M059J (cell line): Measurements from ENCODE around the gene CDH4. TPM values are rescaled to one million over a fixed set of nuclear protein-coding genes. Genes with fewer than 3 reads are reported as not detected.

Source experiments
- DNase-seq: peaks from one replicate; pipeline ENCODE4 v3.0.0-alpha.2; 2012; ENCODE audit warnings: low read depth
- total RNA-seq: library from RNA; depleted of rRNA; stranded (reverse); fragments of >200 nt; shearing (Covaris generic); gene quantifications from 2 replicates; pipeline ENCODE4 v1.2.3, GENCODE V29; 2014

CDH4 gene
- total RNA-seq, 1 experiment from 2014 or later = 7.8 TPM

GRCh38 chr20:61859767-61860166 lies 607.7 kb downstream of the CDH4 start:
- no peak for DNase-seq

GRCh38 chr20:61860260-61860987 lies 608.4 kb downstream of the CDH4 start:
- DNase-seq = no peak

- DNase-seq = no peak
Observed at GRCh38 chr20:61861054-61861841, 609.2 kb downstream of the CDH4 start.

- no peak for DNase-seq
Observed at GRCh38 chr20:61861858-61862257, 609.8 kb downstream of the CDH4 start.

GRCh38 chr20:61862881-61863280 lies 610.8 kb downstream of the CDH4 start:
- DNase-seq = no peak

GRCh38 chr20:61864481-61864880 lies 612.4 kb downstream of the CDH4 start:
- no peak for DNase-seq

- no peak for DNase-seq
Observed at GRCh38 chr20:61865353-61865752, 613.3 kb downstream of the CDH4 start.

- DNase-seq = no peak
Observed at GRCh38 chr20:61866165-61866564, 614.1 kb downstream of the CDH4 start.

- DNase-seq = no peak
Observed at GRCh38 chr20:61868006-61868405, 615.9 kb downstream of the CDH4 start.

GRCh38 chr20:61868466-61869090 lies 616.5 kb downstream of the CDH4 start:
- no peak for DNase-seq

GRCh38 chr20:61869750-61870507 lies 617.9 kb downstream of the CDH4 start:
- no peak for DNase-seq

- DNase-seq = no peak
Observed at GRCh38 chr20:61871160-61871559, 619.1 kb downstream of the CDH4 start.

- no peak for DNase-seq
Observed at GRCh38 chr20:61871913-61872312, 619.9 kb downstream of the CDH4 start.

- no peak for DNase-seq
Observed at GRCh38 chr20:61872371-61872900, 620.4 kb downstream of the CDH4 start.

GRCh38 chr20:61873651-61874420 lies 621.8 kb downstream of the CDH4 start:
- no peak for DNase-seq

GRCh38 chr20:61874421-61875068 lies 622.5 kb downstream of the CDH4 start:
- DNase-seq = peak; percentile 16

- no peak for DNase-seq
Observed at GRCh38 chr20:61875221-61875885, 623.3 kb downstream of the CDH4 start.

- no peak for DNase-seq
Observed at GRCh38 chr20:61875996-61876395, 623.9 kb downstream of the CDH4 start.

- DNase-seq = no peak
Observed at GRCh38 chr20:61876952-61877728, 625.1 kb downstream of the CDH4 start.
